NCI-H1694 (cell line): Measurements from ENCODE around the gene RPS3.
"Not testable (repeated sequence)": the region's sequence is repeated elsewhere in the genome, so short reads cannot be mapped to it uniquely, and the experiment has no call there.

Source experiments
- DNase-seq: peaks from one replicate; lab custom pipeline; 2025; lab: John Stamatoyannopoulos, UW

The RPS3 gene

GRCh38 chr11:75399344-75400145 lies at the start of gene RPS3:
RPS3 (plus strand) TSS chr11:75399518; CDS start chr11:75399548, 30 bp downstream.
- DNase-seq = peak; percentile 79

DNA sequence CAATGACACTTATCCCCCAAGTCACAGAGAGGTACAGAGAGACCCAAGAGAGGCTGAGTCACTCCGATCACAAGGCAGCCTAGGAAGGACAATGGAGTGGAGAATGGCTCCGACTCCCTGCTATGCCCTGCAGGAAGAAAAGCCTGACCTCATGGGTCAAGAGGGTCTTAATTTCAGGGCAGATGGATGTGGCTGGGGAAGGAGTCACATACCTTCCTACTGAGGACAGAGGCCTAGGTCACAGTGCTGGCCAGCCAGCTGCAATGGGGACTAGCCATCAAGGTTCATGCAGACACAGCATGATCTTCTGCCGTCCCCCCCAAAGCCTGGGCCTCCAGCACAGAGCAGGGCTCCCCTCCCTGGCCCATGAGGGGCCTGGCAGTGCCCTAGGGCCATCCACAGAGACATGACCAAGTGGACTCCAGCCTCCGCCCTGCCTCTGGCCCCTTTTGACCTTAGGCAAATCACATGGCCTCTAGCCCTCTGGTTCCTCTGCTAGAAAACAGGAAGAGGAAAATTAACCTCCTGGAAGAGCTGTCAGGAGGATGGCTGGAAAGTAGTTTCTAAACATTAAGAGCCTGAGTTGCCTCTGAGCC lies 49.7 kb upstream of the RPS3 start:
- no peak for DNase-seq

DNA sequence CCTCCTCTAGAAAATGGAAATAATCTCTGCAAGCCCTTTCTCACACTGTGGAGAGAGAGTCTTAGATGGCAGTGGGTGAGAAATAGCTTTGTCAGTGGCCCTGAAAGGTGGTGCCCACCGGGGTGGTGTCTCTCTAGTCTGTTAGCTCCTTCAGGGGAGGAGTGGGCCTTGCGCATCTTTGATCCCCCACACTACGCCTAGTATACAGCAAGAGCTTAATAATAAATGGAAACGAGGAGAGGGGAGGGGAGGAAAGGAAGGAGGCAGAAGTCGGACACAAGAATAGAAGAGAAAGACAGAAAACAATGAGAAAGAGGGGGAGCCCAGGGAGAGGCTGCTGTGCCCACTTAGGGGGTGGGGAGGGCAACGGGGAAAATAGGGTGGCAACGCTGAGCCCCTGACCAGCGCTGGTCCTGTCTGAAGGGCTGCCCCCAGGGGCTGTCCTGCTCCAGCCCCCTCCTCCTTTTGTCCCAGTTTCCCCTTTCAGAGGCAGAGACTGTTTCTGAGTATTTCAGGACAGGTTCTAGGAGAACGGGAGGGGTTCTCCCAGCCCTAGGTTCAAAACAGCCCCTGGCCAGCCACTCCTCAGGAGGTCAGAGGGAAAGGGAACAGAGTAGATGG lies 49.1 kb upstream of the RPS3 start:
- DNase-seq = no peak

DNA sequence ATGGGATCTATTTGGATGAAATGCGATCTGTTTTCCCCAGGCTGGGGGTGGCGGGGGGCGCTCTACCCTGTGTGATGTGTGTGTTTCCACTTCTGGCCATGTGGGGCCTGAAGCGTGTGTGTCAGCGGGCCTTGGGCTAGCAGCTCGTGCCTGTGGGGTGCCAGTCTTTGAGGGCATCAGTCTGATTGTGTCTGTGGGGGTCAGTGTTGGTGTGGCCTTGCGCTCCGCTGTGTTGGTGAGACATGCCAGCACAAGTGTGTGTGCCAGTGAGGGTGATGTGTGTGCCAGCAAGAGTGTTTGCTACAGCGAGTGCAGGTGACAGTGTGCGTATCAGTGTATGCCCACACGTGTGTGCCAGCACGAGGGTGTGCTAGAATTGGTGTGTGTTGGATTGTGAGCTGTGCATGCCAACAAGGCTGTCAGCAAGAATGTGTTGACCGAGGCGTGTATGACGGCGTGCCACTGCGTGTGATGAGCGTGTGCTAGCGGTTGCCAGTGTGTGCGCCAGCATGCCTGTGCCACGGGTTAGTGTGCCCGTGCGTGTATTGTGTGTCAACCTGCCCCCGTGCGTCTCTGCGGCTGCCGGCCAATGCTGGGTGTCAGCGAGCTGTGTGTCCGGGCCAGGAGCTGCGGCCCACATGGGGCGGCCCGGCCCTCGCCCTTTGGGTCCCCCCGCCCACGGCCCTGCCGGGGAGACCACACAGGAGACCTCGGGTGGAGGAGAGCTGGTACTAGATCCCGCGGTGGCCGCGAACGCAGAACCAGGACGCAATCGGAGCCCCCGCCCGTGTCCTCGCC lies 48.4 kb upstream of the RPS3 start:
- no peak for DNase-seq

GRCh38 chr11:75351541-75351790 lies 47.9 kb upstream of the RPS3 start, which contains the start of gene ARRB1:
ARRB1 (minus strand) TSS chr11:75351661; CDS start chr11:75351607, 54 bp downstream.
- DNase-seq = no peak

- no peak for DNase-seq
Measured at GRCh38 chr11:75351791-75352587, 47.3 kb upstream of the RPS3 start.

GRCh38 chr11:75352588-75353206 lies 46.6 kb upstream of the RPS3 start:
- no peak for DNase-seq

DNA sequence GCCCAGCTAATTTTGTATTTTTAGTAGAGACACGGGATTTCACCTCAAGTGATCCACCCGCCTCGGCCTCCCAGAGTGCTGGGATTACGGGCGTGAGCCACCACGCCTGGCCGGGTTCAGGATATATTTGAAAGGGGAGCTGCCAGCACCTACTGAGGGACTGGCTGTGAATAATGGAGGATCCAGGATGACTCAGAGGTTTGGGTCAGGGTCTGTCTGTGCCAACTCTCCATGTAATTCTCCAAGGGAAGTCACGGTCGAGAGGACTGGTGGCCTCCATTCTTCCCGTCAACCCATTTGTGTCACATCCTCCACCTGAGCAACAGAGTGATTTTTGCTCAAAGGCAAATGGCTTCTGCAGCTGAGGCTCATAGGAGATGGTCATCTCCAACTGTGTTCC lies 44.3 kb upstream of the RPS3 start:
- no peak for DNase-seq

DNA sequence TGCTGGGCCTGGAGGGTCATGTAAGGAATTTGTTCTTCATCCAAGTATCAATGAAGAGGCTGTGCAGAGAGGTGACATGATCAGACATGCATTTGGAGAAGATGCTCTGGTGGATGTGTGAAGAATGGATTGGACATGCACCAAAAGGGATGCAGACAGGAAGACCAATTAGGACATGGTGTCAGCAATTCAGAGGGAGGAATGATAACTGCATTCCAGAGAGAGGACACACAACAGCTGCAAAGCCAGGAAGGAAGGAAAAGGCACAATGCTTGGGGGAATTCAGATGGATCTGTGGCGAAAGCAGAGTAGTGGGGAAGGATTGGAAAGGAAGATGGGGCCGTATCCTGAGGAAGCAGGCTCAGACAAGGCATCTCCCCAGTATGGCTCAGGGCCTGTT lies 42.7 kb upstream of the RPS3 start:
- no peak for DNase-seq

- not testable (repeated sequence) for DNase-seq
Measured at GRCh38 chr11:75362285-75362684, 37.0 kb upstream of the RPS3 start.

DNA sequence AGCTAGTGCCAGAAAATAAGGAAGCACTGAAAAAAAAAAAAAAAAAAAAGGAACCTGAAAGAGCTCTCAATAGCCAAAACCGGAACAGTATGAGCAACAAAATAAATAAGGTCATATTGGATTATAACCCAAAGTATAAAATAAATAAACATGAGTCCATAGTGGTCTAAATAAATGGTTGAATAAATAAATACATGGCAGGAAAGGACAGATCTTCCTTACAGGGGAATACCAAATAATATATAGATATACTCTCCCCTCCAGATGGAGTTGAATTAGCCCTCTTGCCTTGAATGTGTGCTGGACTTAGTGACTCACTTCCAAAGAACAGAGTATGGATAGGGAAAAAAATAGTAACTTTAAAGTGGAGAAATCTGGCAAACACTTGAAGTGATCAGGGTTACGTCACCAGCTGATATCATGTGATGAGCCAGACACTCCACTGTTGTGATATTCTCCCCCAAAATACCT lies 33.6 kb upstream of the RPS3 start:
- no peak for DNase-seq

GRCh38 chr11:75366826-75367225 lies 32.5 kb upstream of the RPS3 start:
- DNase-seq = not testable (repeated sequence)

DNA sequence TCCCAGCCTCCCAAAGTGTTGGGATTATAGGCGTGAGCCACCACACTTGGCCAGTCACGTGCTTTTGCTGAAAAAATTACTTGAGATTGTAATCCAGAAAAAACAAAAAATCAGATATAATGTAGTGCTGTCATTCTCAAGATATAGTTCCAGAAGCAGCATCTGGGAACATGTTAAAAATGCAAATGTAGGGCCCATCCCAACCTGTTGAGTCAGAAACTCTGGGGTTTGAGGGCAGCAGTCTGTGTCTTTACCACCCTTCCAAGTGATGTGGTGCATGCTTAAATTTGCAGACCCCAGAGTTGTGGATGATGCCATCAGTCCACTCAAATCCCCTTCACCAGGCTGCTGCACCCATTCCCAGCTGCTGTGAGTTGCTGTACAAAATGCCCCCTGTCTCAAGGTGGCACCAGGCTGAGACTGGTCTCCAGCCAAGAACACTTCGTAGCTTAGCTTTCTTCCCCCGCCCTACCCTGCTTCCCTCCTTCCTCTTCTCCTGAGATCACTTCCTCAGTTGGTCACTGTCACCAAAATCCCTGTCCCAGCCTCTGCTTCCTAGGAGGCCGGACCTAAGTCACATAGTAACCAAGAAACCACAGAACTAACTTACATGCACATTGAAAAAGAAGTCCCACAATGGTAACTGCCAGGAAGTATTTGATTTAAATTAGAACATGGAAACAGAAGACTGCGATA lies 29.6 kb upstream of the RPS3 start:
- DNase-seq = no peak

DNA sequence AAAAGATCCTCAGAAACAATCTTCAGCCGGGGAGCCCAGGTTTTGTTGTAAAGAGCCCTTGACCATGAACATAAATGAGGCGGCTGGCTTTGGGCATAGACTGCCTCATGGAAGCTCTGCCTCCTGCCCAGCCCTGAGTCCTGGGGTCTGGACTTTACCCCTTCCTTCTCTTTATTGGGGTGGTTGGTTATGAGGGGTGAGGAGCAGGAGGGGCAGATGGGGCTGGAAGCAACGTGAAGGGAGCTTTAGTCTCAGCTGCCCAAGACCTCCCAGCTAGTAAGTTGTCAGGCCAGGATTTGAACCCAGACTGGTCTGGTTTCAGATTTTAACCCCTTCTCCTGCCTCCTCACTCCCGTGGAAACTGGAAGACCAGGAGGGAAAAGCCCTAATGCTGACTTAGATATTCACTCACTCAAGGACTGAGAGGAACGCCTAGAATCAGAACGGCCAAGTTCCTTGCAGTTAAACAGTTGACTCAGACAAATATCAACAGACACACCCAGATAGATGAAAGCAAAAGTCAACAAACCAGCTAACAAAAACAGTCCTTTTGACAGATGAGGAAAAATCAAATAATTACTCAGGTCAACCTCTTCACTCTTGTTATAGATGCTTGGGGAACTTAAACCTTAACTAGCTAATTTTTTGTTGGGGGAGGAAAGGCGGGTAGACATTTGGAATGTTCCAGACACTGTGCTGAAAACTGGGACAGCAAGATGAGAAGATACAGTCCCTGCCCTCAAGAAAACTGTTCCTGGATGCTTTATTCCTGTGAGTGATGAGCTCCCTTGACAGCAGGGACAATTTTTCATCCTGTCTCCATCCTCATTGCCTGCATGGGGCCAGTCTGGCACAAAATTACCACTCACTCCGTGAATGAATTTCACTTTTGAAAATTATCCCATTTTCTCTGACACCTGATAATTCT lies 27.1 kb upstream of the RPS3 start:
- DNase-seq = no peak

DNA sequence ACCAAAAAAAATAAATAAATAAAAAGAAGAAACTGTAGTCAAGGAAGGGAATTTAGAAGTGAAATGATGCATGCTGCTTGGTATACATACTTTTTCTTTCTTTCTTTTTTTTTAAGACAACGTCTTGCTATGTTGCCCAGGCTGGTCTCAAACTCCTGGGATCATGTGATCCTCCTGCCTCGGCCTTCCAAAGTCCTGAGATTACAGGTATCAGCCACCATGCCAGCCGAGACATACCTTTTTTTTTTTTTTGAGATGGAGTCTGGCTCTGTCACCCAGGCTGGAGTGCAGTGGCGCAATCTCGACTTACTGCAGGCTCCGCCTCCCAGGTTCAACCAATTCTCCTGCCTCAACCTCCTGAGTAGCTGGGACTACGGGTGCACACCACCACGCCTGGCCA lies 26.1 kb upstream of the RPS3 start:
- no peak for DNase-seq

GRCh38 chr11:75374646-75375045 lies 24.7 kb upstream of the RPS3 start:
- no peak for DNase-seq

- no peak for DNase-seq
Measured at GRCh38 chr11:75375626-75376025, 23.7 kb upstream of the RPS3 start.

GRCh38 chr11:75376175-75376574 lies 23.1 kb upstream of the RPS3 start:
- no peak for DNase-seq

GRCh38 chr11:75378776-75379175 lies 20.5 kb upstream of the RPS3 start:
- not testable (repeated sequence) for DNase-seq
